ENCODE measurements around the gene NOD2. TPM values are rescaled to one million over a fixed set of nuclear protein-coding genes. Genes with fewer than 3 reads are reported as not detected.

NOD2 gene
- total and polyA plus RNA-seq, 4 donors = 0.35 to 1.3 (median 0.48) TPM

DNA sequence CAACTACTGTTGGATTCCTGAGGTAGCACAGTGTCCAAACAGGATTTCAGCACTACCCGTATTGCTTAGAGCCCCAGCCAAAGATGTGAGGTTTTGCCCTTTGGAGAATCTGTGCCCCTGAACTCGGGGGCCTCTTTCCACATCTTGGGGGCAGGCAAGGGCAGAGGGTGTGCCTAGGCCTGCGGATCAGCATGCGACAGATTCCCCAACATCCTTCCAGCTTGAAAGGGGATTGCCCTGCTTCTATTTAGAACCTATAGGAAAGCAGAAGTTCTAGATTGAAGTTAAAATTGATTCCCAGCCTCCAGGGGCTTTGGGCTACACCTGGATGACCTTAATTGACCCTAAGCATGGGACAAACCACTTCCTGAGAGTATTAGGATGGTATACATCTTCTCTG lies 19.6 kb downstream of the NOD2 start:
- no peaks in the 10 kb centered on the region for H3K9me3 ChIP-seq (ENCODE audit: control insufficient read depth in 4 of 4, low read length in 3 of 4)
- 83% methylated on average over 4 of the region's 4 CpGs for WGBS
- no peak for TF ChIP-seq GABPA (IDR thresholded peaks at IDR 0.05 in 1 of 2, conservative IDR thresholded peaks at IDR 0.05 in 1 of 2)
- TF ChIP-seq FOXA2 (IDR thresholded peaks at IDR 0.05) = no peak
- no peak for TF ChIP-seq SP1 (IDR thresholded peaks at IDR 0.05)
- TF ChIP-seq, protein P1, sequence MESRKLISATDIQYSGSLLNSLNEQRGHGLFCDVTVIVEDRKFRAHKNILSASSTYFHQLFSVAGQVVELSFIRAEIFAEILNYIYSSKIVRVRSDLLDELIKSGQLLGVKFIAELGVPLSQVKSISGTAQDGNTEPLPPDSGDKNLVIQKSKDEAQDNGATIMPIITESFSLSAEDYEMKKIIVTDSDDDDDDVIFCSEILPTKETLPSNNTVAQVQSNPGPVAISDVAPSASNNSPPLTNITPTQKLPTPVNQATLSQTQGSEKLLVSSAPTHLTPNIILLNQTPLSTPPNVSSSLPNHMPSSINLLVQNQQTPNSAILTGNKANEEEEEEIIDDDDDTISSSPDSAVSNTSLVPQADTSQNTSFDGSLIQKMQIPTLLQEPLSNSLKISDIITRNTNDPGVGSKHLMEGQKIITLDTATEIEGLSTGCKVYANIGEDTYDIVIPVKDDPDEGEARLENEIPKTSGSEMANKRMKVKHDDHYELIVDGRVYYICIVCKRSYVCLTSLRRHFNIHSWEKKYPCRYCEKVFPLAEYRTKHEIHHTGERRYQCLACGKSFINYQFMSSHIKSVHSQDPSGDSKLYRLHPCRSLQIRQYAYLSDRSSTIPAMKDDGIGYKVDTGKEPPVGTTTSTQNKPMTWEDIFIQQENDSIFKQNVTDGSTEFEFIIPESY (IDR thresholded peaks at IDR 0.05) = no peak
- TF ChIP-seq, protein P2, sequence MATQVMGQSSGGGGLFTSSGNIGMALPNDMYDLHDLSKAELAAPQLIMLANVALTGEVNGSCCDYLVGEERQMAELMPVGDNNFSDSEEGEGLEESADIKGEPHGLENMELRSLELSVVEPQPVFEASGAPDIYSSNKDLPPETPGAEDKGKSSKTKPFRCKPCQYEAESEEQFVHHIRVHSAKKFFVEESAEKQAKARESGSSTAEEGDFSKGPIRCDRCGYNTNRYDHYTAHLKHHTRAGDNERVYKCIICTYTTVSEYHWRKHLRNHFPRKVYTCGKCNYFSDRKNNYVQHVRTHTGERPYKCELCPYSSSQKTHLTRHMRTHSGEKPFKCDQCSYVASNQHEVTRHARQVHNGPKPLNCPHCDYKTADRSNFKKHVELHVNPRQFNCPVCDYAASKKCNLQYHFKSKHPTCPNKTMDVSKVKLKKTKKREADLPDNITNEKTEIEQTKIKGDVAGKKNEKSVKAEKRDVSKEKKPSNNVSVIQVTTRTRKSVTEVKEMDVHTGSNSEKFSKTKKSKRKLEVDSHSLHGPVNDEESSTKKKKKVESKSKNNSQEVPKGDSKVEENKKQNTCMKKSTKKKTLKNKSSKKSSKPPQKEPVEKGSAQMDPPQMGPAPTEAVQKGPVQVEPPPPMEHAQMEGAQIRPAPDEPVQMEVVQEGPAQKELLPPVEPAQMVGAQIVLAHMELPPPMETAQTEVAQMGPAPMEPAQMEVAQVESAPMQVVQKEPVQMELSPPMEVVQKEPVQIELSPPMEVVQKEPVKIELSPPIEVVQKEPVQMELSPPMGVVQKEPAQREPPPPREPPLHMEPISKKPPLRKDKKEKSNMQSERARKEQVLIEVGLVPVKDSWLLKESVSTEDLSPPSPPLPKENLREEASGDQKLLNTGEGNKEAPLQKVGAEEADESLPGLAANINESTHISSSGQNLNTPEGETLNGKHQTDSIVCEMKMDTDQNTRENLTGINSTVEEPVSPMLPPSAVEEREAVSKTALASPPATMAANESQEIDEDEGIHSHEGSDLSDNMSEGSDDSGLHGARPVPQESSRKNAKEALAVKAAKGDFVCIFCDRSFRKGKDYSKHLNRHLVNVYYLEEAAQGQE (IDR thresholded peaks at IDR 0.05) = no peak
- TF ChIP-seq, protein P3, sequence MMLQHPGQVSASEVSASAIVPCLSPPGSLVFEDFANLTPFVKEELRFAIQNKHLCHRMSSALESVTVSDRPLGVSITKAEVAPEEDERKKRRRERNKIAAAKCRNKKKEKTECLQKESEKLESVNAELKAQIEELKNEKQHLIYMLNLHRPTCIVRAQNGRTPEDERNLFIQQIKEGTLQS (IDR thresholded peaks at IDR 0.05) = no peak
- no peak for TF ChIP-seq FOXA1 (IDR thresholded peaks at IDR 0.05)
- TF ChIP-seq YY1 (IDR thresholded peaks at IDR 0.05) = no peak
- no peak for TF ChIP-seq TAF1 (conservative IDR thresholded peaks at IDR 0.05)
- TF ChIP-seq RXRA (IDR thresholded peaks at IDR 0.05) = no peak
- no peak for TF ChIP-seq HNF4G (IDR thresholded peaks at IDR 0.05)
- TF ChIP-seq HNF4A (conservative IDR thresholded peaks at IDR 0.05) = no peak
- TF ChIP-seq RAD21 (IDR thresholded peaks at IDR 0.05) = no peak
- TF ChIP-seq, protein P4, sequence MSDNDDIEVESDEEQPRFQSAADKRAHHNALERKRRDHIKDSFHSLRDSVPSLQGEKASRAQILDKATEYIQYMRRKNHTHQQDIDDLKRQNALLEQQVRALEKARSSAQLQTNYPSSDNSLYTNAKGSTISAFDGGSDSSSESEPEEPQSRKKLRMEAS (IDR thresholded peaks at IDR 0.05) = no peak
- TF ChIP-seq, protein P5, sequence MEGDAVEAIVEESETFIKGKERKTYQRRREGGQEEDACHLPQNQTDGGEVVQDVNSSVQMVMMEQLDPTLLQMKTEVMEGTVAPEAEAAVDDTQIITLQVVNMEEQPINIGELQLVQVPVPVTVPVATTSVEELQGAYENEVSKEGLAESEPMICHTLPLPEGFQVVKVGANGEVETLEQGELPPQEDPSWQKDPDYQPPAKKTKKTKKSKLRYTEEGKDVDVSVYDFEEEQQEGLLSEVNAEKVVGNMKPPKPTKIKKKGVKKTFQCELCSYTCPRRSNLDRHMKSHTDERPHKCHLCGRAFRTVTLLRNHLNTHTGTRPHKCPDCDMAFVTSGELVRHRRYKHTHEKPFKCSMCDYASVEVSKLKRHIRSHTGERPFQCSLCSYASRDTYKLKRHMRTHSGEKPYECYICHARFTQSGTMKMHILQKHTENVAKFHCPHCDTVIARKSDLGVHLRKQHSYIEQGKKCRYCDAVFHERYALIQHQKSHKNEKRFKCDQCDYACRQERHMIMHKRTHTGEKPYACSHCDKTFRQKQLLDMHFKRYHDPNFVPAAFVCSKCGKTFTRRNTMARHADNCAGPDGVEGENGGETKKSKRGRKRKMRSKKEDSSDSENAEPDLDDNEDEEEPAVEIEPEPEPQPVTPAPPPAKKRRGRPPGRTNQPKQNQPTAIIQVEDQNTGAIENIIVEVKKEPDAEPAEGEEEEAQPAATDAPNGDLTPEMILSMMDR (IDR thresholded peaks at IDR 0.05; ENCODE audit: low read depth, low read length, missing input control) = no peak
- TF ChIP-seq EGR1 (IDR thresholded peaks at IDR 0.05; ENCODE audit: low read depth in 2 of 2) = no peak
- no peak for TF ChIP-seq JUND (IDR thresholded peaks at IDR 0.05)
- H3K27me3 ChIP-seq (ENCODE audit: control insufficient read depth in 4 of 4, insufficient read depth in 4 of 4, low read length in 3 of 4) = no peaks in the 10 kb centered on the region
- H3K4me3 ChIP-seq (ENCODE audit: low read depth in 1 of 3, low read length in 3 of 3) = no peak overlapping the region
- H3K4me1 ChIP-seq (ENCODE audit: control insufficient read depth in 4 of 4, insufficient read depth in 4 of 4, low read length in 3 of 4) = no peaks in the 10 kb centered on the region
- DNase-seq (ENCODE audit: low spot score) = no peak
- no peak overlapping the region for H3K9ac ChIP-seq (ENCODE audit: low read depth in 1 of 2, low read length in 2 of 2)
- no peak overlapping the region for H3K27ac ChIP-seq (ENCODE audit: low read depth in 1 of 2, low read length in 2 of 2)
- no peaks in the 10 kb centered on the region for H3K36me3 ChIP-seq (ENCODE audit: control insufficient read depth in 4 of 4, insufficient read depth in 3 of 4, low read depth in 1 of 4, low read length in 3 of 4)

DNA sequence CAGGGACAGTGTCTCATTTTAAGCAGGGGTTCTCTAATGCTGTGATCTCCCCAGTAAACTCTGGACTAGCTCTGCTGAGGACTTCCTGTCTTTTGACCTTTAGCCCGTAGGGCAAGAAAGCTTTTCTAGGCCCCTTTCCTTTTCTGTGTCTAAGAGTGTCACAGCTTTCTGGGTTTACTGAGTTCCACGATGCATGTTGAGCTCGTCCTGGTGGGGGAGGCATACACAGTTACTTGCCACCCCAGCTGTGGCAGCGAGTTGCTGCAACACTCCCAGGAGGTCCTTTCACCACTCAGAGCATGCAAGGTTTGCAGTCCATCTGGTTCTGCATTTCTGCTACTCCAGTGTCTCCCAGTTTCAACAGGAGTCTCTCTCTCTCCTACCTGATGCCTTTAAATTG lies 23.7 kb downstream of the NOD2 start:
- no peaks in the 10 kb centered on the region for H3K4me1 ChIP-seq (ENCODE audit: control insufficient read depth in 4 of 4, insufficient read depth in 4 of 4, low read length in 3 of 4)
- H3K36me3 ChIP-seq (ENCODE audit: control insufficient read depth in 4 of 4, insufficient read depth in 3 of 4, low read depth in 1 of 4, low read length in 3 of 4) = no peaks in the 10 kb centered on the region
- DNase-seq (ENCODE audit: low spot score) = no peak
- TF ChIP-seq FOXA2 (IDR thresholded peaks at IDR 0.05) (no peak), NR2F2 (IDR thresholded peaks at IDR 0.05) (peak; percentile 20), EGR1 (IDR thresholded peaks at IDR 0.05; ENCODE audit: low read depth in 2 of 2) (no peak), RAD21 (IDR thresholded peaks at IDR 0.05) (no peak)
- TF ChIP-seq, protein P3 (IDR thresholded peaks at IDR 0.05) = no peak
- no peak overlapping the region for H3K27ac ChIP-seq (ENCODE audit: low read depth in 1 of 2, low read length in 2 of 2)
- H3K27me3 ChIP-seq (ENCODE audit: control insufficient read depth in 4 of 4, insufficient read depth in 4 of 4, low read length in 3 of 4) = no peaks in the 10 kb centered on the region
- H3K9me3 ChIP-seq (ENCODE audit: control insufficient read depth in 4 of 4, low read length in 3 of 4) = no peaks in the 10 kb centered on the region
- 74% methylated on average over 4 of the region's 4 CpGs for WGBS
- no peak overlapping the region for H3K9ac ChIP-seq (ENCODE audit: low read depth in 1 of 2, low read length in 2 of 2)
- no peak overlapping the region for H3K4me3 ChIP-seq (ENCODE audit: low read depth in 1 of 3, low read length in 3 of 3)

Data from liver (tissue), 9 donors.